Activated naive CD4-positive, alpha-beta T cell (primary cell): ENCODE measurements around the gene EXOC2.
A peak's percentile ranks its signal among the peaks of the same experiment; 100 is the strongest.
"Not testable (repeated sequence)": the region's sequence is repeated elsewhere in the genome, so short reads cannot be mapped to it uniquely, and the experiment has no call there.

ENCODE experiments used
- DNase-seq, 4 experiments: peaks; one replicate each; lab custom pipeline; 2025; lab: John Stamatoyannopoulos, UW

The EXOC2 gene

DNA sequence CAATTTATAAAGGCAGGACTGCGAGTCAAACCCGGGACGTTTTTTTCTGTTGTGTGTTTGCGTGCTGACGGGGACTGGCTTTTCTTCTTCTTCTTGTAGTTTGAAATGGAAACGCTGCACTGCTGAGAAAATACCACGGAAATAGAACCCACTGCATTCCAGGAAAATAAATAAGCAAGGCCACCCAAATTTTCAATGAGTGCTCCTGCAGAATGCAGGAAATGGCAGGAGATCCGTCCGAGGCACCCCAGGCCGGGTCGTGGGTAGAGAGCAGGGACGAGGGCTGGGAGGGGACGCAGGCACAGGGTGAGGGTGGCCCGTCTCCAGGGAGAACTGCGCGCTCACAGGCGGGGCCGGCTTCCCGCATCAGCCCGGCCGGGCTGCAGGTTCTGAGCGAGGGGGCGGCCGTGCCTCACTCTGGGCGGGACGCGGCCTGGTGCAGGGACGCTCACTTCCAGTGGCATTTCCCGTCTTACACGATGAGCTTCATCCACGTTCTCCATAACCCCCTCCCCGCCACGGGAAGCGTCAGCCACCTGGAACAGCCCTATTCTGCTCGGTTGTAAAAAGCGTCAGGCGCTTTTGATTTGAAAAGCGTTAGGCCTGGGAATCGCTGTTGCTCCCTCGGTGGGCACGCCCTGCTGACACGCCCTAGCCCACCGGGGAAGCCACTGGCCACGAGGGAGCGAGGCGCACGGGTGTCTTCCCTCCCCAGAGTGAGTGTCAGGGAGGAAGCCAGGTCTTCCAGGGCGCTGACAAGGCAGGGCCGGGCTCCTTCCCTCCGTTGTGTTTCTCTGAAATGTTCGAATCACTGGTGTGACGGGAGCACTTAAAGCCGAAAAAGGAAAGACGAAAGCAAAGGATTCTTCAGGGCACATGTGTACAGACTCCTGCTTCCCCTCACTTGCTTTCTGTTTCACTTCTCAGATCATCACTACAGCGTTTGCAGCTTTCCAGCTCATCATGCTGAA lies 17.9 kb upstream of the EXOC2 start:
- DNase-seq: peak; percentile 22 to 42 (median 32)

DNA sequence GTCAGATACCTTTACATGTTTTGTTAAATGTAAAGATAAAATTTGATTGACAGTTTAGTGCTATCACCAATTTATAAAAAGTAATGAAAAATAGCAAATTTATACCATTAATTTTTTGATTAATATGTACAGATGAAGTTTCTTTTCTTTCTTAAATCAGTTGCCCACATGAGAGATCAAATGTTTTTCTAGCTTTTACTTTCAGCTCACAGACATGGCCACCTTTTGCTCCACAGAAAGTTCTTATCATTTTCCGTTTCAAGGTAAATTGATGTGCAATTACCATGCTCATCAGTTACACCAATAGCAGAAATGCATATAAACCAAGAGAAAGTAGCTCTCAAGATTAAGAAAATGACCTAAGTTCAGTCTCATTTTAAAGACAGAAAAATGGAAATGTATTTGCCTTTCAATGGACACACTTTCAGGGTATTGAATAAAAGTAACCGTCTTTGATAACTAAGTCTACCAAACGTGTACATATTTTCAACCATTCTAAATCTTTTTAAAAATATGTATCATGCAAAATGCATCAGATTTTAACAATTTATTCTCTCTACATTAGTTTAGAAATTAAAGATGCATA lies 16.6 kb upstream of the EXOC2 start:
- DNase-seq: no peak

DNA sequence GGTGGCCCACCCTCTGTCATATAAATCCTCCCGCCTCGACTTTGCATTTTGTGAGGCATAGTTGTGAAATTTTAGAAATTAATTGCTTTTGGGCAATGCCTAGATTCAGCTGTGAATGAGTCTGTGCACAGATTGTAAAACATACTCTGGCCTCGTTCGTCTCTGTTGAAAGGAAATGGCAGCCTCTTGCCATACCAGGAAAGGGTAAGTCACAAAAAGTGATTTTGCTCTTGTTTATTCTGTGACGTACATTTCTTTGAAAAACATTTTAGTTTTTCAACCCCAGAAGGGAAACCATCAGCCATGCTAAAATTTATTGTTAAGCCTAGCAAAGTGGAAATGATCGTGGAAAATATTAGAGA lies 15.3 kb upstream of the EXOC2 start:
- no peak for DNase-seq

DNA sequence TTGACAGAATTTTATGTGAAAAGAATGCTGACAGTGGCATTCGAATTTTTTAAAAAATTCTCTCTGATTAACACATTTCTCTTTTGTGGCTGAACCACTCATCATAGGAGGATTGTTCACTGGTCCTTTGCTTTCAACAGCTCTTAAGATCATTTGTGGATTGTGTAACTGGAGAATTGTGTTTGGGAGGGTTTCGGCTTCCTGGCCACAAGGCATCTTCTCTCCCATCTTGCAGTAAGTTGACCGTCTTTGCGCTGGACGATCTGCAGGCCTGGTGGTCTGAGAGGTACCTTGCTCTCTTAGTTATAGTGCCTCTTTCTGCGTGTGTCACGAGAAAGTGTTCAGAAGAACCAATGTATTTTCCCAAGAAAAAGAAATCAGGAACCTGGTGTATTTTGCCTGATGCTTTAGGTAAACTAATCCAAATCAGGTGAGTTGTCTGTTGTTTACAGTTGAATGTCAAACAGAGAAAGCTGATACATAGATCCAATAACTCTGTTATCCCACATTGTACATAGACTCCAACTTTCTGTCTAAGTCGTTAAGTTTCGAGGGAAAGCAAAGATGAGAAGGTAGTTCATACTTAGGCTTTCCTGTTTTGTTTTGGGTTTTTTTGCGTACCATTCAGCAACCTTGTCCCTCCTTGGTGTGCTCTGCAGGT lies 14.8 kb upstream of the EXOC2 start:
- no peak for DNase-seq

DNA sequence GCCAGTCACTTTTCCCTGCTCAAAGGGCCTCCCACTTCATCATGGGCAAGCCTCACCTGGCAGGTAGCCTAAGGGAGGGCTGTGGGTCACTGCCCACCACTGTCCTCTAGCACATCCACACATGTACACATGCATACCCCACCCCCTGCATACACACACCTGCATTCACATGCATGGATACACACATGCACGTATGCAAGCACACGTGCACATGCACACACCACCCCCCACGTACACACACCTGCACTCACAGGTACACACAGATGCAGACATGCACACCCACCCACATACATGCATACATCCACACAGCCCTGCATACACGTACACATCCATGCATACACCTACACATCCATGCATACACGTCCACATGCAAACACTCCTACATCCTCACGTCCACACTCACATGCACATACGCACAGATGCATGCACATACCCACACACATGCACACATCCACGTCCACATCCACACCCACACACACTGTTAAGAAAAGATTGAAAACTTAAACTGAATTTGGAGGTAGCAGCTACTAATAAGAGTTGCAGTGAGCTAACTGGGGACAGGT lies 14.0 kb upstream of the EXOC2 start:
- no peak for DNase-seq

DNA sequence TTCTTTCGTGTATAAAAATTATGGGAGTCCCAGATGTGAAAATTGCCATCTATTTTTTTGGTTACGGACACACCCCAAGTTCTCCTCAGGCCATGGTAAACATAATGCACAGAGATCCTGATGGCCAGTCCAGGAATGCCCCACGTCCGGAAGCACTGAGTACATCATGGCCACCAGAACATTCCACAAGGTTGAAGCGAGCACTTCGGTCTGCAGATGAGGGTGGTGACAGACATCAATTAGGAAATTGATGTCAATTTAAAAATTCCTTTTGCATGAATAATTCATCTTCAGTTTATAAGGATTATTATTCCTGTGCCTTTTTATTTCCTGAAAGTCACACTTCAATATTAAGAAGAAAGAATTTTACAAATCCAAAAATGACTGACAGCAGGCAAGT lies 13.2 kb upstream of the EXOC2 start:
- DNase-seq: no peak

DNA sequence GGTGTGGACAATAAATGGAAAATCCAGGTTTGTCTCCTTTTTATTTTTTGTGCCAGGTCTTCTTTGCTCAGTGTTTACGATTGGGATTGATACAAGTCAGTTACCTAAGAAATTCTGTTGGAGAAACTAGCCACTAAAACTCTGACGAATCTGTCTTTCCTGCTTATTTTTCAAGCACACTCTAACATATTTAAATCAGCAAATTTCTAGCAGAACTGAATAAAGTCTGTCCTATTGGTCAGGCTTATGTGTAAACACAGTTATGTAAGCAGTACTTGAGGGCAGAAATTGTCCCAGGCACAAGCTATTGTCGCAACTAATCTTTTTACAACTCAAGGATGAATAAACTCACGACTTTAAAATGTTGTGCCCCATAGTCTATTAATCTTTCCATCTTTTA lies 12.1 kb upstream of the EXOC2 start:
- DNase-seq: no peak

DNA sequence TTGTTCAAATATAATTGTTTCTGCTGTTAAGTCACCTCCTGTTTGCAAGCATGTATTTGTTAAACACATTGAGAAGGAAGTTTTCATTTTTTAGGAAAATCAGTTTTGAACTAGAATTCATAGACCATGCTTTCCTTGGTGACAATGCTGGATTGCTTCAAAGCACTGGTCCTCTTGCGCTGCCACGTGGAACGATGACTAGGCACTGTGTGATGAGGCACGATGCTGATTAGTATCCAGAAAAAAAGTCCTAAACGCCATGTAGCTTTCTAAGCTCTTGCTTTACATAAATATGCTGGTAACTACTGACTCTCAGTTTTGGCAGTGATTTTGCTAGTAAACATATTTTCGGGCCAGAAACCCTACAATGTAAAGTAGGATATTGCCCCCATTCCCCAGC lies 11.1 kb upstream of the EXOC2 start:
- DNase-seq: no peak

DNA sequence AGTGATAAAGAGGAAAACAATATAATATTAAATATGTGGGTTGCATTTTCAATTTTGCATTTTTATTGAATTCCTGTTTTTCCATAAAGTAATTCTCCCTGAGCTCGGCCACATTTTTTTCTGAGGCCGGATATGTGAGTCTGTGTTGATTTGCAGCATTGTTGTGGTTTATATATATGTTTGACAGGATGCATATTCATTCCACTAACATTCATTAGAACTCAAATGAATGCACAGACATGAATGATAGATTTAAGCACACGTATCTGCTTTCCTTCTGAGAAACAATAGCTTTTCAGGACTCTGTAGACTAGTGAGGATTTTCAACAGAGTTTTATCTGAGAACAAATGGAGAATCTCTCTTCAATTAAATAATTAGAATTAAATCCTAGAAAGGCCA lies 10.6 kb upstream of the EXOC2 start:
- no peak for DNase-seq

DNA sequence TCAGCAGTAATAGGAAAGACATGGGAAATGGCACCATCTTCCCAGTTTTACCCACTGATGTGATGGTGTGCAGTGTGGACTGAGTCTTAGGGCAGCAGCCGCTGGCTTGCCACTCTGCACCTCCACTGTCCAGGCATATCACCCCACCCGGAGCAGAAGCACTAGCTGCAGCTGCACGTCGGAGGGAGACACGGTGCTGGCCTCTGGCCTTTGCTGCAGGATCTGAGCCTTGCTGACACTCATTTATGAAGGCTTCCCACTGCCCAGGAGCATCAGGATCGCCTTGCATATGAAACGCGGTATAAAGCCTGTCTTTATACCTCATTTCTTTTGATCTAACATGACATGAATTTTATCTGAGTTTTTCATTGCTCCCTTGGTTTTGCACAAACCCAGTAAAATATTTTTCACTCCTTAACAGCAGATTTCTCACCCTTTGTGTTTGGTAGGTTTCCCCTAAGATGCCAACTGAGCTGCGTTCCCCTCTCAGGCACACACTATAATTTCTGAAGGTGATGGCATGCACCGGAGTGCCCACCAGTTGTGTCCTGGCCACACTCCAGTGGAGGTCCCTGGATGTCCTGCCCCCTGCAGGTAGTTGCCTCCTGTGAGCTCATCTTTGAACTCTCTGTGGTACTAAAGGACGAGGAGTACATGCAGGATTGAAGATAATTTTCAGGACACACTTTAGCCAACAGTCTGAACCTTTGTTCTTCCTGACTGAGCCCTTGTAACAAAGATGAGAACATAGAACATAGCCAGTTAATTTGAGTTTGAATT lies 9.0 kb upstream of the EXOC2 start:
- DNase-seq: no peak

DNA sequence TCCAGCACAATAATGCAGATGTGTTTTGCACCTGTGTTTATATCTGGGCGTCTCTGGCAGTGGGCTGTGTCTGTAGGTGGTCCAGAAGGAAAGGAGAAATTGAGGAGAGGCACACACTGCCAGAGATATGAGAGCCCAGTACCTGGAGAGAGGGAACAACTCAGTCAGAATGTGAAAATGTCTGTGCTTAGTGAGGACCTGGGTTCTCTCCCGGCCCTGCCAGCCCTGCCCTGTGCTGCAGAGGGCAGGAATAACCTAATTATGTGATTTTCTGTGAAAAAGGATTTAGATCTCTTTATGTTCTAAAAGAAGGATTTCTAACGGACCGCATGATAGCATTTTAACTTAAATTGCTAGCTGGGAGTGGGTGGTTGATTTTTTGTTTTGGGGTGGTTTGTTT lies 8.3 kb upstream of the EXOC2 start:
- no peak for DNase-seq

DNA sequence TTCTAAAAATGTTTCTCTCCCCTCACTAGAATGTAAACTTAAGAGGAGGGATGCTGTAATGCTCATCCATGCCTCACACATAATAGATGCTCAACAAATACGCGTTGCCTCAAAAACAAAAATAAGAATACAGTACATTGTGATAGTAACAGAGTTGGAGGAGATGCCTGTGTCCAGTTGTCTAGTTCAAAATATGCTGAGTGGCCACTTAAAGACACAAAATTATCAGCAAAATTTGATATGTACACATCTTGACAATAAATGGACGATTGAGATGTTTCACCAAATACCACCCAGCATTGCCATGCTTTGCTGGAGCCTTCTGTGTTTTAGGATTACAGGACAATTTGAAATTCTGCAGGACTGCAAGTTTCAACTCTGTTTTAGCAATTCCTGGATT lies 7.6 kb upstream of the EXOC2 start:
- DNase-seq: no peak

DNA sequence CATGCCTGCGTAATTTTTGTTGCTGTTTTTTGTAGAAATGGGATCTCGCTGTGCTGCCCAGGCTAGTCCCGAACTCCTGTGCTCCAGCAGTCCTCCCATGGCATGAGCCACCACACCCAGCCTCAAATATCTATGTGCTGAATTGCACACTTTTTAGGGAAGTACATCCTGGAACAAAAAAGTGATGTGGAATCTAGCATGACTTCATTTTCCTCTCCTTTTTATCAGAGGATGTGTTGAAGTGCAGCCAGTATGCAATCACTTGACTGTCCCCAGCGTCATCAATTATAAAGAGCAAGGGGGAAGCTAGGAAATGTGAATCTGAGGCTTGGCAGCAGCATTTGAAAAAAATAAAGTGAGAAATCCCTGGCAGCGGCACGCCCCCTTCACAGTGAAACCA lies 6.4 kb upstream of the EXOC2 start:
- DNase-seq: no peak

DNA sequence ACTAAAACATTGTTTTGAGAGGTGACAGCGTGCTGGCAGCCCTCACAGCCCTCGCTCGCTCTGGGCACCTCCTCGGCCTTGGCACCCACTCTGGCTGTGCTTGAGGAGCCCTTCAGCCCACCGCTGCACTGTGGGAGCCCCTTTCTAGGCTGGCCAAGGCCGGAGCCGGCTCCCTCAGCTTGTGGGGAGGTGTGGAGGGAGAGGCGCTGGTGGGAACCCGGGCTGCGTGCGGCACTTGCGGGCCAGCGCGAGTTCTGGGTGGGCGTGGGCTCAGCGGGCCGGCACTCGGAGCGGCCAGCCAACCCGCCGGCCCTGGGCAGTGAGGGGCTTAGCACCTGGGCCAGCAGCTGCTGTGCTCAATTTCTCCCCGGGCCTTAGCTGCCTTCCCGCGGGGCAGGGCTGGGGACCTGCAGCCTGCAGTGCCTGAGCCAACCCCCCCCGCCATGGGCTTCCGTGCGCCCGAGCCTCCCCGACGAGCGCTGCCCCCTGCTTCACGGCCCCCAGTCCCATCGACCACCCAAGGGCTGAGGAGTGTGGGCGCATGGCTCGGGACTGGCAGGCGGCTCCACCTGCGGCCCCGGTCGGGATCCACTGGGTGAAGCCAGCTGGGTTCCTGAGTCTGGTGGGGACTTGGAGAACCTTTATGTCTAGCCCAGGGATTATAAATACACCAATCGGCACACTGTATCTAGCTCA lies 1.6 kb upstream of the EXOC2 start:
- not testable (repeated sequence) for DNase-seq

DNA sequence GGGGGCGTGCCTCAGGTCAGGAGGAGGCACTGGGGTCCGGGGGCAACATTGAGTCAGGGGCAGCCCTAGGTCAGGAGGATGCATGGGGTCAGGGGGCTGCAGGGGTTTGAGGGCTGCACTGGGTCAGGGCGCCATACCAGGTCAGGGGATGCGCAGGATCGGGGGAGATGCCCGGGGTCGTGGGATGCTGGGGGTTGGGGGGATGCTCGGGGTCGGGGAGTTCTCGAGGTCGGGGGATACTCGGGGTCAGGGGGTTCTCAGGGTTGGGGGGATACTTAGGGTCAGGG lies 727 bp upstream of the EXOC2 start:
- no peak for DNase-seq

DNA sequence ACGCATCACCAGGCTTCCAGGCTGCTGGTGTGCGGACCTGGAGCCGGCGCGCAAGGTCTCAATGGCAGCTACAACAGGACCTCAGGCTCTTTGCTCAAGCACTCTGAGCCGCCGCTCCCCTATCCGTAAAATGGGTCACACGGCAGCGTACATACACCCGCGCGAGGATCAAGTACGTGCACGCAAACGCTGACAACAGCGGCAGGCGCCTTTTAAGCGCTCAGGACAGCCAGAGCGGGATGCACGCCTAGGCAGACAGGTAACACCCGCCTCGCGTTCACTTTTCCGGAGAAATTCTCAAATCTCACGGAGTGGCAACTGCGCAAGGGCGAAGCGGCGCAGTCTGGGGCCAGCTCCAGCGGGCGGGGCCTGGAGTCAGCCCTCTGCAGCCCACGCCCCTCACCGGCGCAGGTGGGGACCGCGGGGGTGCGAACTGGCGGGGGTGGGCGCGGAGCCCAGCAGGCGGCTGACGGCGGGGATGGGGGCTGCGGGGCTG lies 535 bp downstream of the EXOC2 start:
- peak; percentile 18 to 61 (median 47) for DNase-seq

DNA sequence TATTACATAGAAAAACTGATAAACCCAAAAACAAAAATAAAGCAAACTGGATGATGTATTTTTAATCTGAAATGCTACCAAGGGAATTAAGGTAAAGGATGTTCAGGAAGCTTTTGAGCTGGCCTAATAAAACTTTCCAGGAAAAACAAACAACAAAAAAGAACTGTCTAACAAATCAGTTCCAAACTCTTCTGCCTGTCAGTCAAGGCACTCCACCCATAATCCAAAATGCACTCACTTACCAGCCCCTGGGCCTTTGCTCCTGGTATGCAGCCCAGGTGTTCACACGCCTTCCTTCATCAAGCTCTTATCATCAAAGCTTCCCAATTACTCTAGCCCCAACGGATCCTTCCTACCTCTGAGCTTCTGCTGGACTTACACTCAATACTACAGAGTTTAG lies 3.7 kb downstream of the EXOC2 start:
- no peak for DNase-seq

DNA sequence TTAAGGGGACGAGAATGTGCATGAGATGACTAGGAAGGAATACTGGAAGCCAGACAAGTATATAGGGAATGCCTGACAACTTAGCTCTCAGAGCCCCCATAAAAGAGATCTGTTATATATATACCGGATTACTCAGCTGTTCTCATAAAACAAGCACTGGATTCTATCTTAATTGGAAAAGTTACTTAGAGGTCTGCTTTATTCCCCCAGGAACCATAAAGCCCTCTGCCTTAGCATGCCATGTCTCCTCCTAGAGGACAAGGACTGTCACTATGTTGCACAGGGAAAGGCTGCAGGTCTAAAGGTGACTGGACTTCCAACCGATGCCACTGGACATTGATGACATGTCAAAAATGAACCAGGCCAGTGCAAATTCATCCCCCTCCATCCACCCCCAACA lies 6.4 kb downstream of the EXOC2 start:
- no peak for DNase-seq

DNA sequence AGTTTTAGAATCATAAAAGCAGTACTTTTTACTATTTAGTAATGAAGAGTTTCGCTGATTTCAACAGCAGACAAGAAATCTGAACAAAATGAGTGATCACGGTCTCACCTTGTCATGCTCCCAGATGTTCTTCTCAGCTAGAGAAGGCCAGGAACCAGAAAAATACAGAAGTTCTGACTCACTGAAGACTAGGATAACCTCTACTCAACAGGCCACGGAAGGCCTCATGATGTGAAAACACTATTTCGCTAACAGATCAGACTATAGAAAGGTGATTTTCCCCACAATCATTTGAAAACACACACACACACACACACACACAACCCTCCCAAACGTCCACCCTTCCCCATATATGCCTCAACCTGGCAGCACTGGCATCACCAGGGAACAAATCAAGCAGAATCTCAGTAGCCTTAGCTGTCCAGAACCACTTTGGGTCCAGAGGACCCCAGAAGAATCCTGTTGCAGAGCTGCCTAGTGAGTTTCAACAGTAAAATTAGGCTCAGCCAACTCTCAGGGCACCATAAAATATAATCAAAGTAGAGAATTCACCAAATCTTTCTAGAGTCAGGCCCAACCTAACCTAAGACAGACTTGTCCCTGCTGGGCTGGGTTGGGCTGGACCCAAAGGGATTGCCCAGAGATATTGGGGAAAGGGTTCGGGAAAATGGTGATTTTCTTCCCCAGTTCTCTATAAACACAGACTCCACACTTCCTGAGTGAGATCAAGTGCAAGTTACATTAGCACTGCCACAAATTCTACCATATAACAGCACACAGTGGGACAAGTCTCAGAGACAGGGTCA lies 7.9 kb downstream of the EXOC2 start:
- no peak for DNase-seq

DNA sequence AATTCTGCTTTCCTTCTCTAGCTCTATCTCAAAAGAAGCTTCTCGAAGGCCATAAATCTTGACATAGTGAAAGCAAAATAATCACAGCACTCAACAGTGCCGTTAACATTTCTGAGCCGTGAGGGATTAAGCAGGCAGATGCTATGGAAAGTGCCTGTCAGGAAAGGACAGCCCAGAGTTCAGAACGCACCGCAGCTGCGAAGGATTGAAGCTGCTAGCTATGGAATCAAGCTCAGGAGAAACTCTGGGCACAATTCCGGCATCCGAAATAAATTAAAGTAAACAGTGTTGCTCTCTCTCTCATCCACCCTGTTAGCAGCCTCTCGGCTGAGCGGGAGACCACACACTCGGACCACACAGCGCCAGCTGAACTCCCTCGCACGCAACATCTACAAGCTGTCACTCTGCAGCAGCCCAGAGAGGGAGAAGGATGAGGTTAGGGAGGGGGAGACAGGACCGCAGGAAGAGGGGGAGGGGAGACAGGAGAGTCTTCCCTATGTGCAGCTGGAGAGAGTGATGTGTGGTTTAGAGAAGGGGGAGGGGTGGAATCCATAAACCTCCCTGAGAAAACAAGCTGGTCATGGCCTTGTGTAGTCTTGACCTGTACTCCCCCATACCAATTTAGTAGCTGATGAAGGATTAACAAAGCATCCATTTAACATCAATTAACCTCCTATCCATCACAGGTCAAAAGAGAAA lies 9.0 kb downstream of the EXOC2 start:
- DNase-seq: no peak
